Mesothelial cell of epicardium (in vitro differentiated cells): ENCODE data around the gene PPP2R5B. TPM values are rescaled to one million over a fixed set of nuclear protein-coding genes. Genes with fewer than 3 reads are reported as not detected.
A peak's percentile ranks its signal among the peaks of the same experiment; 100 is the strongest.

Experiments used
- DNase-seq, 2 experiments: peaks; one replicate each; pipeline ENCODE4 v3.0.0; 2021; ENCODE audit warnings: low spot score in 2 of 2; ENCODE audit not compliant: unreplicated experiment in 2 of 2
- H3K27ac Mint-ChIP-seq: 2 replicates; pipeline ENCODE4 v1.8.0; 2021; ENCODE audit warnings: mixed read lengths
- H3K27me3 Mint-ChIP-seq: 2 replicates; pipeline ENCODE4 v1.8.0; 2021; ENCODE audit warnings: low read depth, mixed read lengths
- H3K36me3 Mint-ChIP-seq: 2 replicates; pipeline ENCODE4 v1.8.0; 2021; ENCODE audit warnings: mixed read lengths
- H3K4me1 Mint-ChIP-seq: 2 replicates; pipeline ENCODE4 v1.8.0; 2021; ENCODE audit warnings: mixed read lengths
- H3K4me3 Mint-ChIP-seq: 2 replicates; pipeline ENCODE4 v1.8.0; 2021; ENCODE audit warnings: mild to moderate bottlenecking, moderate library complexity, mixed read lengths
- H3K9me3 Mint-ChIP-seq: 2 replicates; pipeline ENCODE4 v1.8.0; 2021; ENCODE audit warnings: mixed read lengths
- total RNA-seq: library from RNA; stranded (reverse); gene quantifications from 3 replicates; pipeline ENCODE4 v1.2.1, GENCODE V29; 2021
- TF ChIP-seq, protein P1 (sequence below): fragments of 200-600 bp; sonication (generic); IDR thresholded peaks from one replicate; pipeline ENCODE4 v1.5.0; 2021; ENCODE audit warnings: antibody characterized with exemption; ENCODE audit not compliant: unreplicated experiment

PPP2R5B gene
- total RNA-seq, 1 donor from 2014 or later, result 13.5 TPM

DNA sequence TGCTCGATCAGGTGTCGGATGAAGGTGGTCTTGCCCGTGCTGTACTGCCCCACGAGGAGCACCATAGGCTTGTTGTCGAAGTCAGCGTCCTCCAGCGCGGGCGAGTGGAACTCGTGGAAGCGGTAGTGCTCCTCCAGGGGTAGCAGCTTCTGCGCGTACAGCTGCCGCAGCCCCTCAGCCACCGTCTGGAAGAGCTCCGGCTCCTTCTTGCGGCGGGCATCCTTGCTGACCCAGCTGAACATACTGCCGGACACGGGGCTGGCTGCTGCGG, 46.3 kb upstream of the PPP2R5B start:
- no peaks in the 10 kb centered on the region for H3K27me3 Mint-ChIP-seq
- H3K4me1 Mint-ChIP-seq, result peaks cover 61% of the 10 kb centered on the region
- DNase-seq, result no peak
- TF ChIP-seq, protein P1, sequence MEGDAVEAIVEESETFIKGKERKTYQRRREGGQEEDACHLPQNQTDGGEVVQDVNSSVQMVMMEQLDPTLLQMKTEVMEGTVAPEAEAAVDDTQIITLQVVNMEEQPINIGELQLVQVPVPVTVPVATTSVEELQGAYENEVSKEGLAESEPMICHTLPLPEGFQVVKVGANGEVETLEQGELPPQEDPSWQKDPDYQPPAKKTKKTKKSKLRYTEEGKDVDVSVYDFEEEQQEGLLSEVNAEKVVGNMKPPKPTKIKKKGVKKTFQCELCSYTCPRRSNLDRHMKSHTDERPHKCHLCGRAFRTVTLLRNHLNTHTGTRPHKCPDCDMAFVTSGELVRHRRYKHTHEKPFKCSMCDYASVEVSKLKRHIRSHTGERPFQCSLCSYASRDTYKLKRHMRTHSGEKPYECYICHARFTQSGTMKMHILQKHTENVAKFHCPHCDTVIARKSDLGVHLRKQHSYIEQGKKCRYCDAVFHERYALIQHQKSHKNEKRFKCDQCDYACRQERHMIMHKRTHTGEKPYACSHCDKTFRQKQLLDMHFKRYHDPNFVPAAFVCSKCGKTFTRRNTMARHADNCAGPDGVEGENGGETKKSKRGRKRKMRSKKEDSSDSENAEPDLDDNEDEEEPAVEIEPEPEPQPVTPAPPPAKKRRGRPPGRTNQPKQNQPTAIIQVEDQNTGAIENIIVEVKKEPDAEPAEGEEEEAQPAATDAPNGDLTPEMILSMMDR, result no peak
- peak overlapping the region; percentile 96 for H3K4me3 Mint-ChIP-seq
- peak overlapping the region; percentile 99 for H3K27ac Mint-ChIP-seq
- H3K36me3 Mint-ChIP-seq, result peaks cover 2% of the 10 kb centered on the region
- no peaks in the 10 kb centered on the region for H3K9me3 Mint-ChIP-seq

DNA sequence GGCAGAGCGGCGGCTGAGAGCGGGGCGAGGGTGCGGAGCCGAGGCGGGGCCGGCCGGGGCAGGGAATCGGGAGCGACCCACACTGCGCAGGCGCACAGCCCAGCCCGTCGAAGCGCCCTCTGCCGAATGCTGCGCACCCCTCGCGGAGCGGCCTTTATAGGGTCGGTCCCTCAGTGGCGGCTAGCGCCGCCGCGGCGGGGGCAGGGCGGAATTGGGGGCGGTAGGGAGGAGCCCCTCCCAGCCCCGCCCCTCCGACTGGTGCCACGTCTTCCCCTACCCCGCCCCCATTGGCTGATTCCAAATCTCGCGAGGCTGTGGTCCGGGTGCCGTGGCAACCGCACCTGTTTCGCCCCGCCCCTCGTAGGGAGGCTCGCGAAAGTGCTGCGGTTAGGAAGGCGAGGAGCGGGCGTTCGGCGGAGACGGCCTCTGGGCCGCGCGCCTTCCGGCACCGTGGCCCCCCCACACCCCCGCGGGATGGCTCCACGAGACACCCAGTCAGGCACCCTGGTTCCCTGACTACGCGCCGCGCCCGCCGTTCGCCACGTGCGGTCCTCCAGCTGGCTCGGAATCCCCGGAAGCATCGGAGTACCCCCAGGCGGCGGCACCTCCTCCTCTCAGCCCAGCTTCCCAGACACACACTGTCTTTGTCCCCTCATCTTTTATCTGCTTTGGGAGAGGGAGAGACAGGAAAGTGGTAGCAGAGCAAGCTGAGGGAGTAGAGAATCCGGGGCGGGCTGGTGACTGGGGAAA, 45.8 kb upstream of the PPP2R5B start, which contains the start of gene EHD1:
Gene EHD1 (minus strand): TSS at position 128 of the 750 bp plus-strand sequence. CDS start 157 bp downstream, outside the sequence.
- Mint-ChIP-seq H3K4me1 (peaks cover 61% of the 10 kb centered on the region), H3K9me3 (no peaks in the 10 kb centered on the region), H3K4me3 (peak within 1 kb of the TSS; percentile 96), H3K36me3 (no peaks in the 10 kb centered on the region), H3K27me3 (no peaks in the 10 kb centered on the region), H3K27ac (peak within 1 kb of the TSS; percentile 99)
- DNase-seq, result peak; percentile 98 to 100
- TF ChIP-seq, protein P1, result peak; percentile 34

DNA sequence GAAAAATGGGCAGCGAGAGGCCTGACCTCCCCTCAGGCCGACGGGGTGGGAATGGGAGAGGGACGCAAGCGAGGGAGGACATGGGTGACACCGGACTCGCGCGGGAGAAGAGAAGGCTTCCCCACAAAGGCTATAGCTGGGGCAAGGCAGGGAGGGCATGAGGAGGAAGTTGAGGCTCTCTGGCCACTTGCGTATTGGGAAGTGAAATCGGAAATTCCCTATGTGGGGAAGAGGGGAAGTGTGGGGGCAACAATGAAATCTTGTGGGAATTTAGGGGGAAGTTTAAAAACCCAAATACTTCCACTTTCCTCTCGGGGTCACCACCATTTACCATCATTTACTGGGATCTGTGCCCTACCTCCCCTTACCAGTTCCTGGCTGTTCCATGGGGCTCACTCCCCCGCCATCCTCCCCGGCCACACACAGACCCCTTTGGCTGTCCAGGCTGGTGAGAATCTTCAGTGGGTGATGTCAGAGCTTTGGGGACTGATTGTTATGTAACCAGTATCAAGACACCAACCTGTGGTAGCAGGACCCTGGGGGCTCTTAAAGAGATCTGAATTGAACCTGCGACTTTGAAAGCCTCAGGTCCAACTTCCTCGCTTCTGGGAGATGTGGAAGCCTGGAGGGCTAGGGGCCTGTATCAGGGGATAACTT, 45.1 kb upstream of the PPP2R5B start:
- TF ChIP-seq, protein P1, result no peak
- Mint-ChIP-seq H3K4me3 (peak overlapping the region; percentile 96), H3K9me3 (no peaks in the 10 kb centered on the region), H3K36me3 (no peaks in the 10 kb centered on the region), H3K4me1 (peaks cover 60% of the 10 kb centered on the region), H3K27ac (peak overlapping the region; percentile 98), H3K27me3 (no peaks in the 10 kb centered on the region)
- DNase-seq, result no peak

DNA sequence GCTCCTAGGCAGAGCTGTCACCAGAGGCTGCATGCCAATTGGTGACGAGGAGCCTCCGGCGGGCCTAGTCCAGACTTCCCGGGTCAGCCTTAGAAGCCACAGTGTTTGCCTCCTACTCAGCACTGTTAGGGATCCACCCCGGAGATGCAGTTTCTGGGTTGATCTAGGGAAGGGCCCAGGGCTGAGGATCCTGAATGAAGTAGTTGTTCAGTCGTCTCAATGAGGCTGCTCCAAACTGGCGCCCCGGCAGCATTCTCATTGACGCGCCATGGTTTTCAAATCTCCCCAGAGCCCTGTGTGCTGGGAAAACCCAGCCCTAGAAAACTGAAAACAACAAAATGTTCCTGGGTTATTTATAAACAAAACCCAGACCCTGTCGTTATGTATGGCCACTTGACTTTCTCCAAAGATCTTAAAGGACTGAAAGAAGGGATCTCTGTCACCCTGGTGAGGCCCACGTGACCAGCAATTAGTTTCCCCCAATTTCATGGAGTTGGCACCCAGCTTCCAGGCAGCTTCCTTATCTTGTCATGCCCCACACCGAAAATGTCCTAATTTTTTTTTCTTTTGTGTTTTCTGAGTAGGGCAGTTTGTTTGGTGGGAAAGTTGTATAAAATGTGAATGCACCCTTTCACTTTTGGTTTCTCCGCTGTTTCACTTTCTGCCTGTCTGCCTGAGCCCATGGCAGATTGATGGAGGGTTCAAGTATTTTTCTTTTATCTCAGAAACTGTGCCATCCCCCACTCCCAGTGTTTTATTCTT, 44.1 kb upstream of the PPP2R5B start:
- H3K27me3 Mint-ChIP-seq, result no peaks in the 10 kb centered on the region
- TF ChIP-seq, protein P1, result no peak
- H3K27ac Mint-ChIP-seq, result peak overlapping the region; percentile 98
- H3K4me1 Mint-ChIP-seq, result peaks cover 52% of the 10 kb centered on the region
- DNase-seq, result no peak
- H3K4me3 Mint-ChIP-seq, result peak overlapping the region; percentile 96
- no peaks in the 10 kb centered on the region for H3K36me3 Mint-ChIP-seq
- H3K9me3 Mint-ChIP-seq, result no peaks in the 10 kb centered on the region

DNA sequence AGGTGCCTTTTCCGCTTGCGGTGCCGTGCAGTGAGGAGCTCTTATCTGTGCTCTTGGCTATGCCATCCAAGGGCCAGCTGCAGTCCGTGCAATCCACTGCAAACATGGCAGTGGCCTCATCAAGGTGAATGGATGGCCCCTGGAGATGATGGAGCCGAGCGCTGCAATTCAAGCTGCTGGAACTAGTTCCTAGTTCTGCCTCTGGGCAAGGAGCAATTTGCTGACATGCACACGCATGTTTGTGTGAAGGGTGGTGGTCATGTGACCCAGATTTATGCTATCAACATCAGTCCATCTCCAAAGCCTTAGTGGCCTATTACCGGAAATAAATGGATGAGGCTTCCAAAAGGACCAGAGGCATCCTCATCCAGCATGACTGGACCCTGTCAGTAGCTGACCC, 43.0 kb upstream of the PPP2R5B start:
- Mint-ChIP-seq H3K27ac (peak overlapping the region; percentile 98), H3K27me3 (no peaks in the 10 kb centered on the region), H3K36me3 (no peaks in the 10 kb centered on the region), H3K4me3 (peak overlapping the region; percentile 48), H3K4me1 (peaks cover 47% of the 10 kb centered on the region), H3K9me3 (no peaks in the 10 kb centered on the region)
- DNase-seq, result peak in 1 of 2 experiments; percentile 59
- TF ChIP-seq, protein P1, result no peak
